Prostate gland (tissue), 2 donors: ENCODE data around the gene CPA5.

Source experiments
- CTCF ChIP-seq, 4 experiments: fragments of 200-600 bp in 2 of 4; fragments of 450-650 bp in 2 of 4; sonication (generic) in 2 of 4; IDR thresholded peaks; 1 replicate in 3 of 4; 2 replicates in 1 of 4; pipeline ENCODE4 v1.5.1; 2016 to 2019; ENCODE audit warnings: antibody characterized with exemption in 4 of 4, mild to moderate bottlenecking in 2 of 4, moderate library complexity in 2 of 4
- POLR2A ChIP-seq: fragments of 450-650 bp; IDR thresholded peaks from one replicate; pipeline ENCODE4 v1.6.1; 2016; ENCODE audit warnings: antibody characterized with exemption, mild to moderate bottlenecking
- POLR2AphosphoS5 ChIP-seq: sonication (generic); formaldehyde crosslinking; IDR thresholded peaks from one replicate; pipeline ENCODE4 v1.6.1; 2017; ENCODE audit warnings: antibody characterized with exemption

GRCh38 chr7:130385600-130386066 lies 41.0 kb downstream of the CPA5 start:
- no peak for TF ChIP-seq CTCF (IDR thresholded peaks at IDR 0.05)
- no peak for TF ChIP-seq POLR2A
- no peak for TF ChIP-seq POLR2AphosphoS5
